Measurements from ENCODE around the gene ABCC6. TPM values are rescaled to one million over a fixed set of nuclear protein-coding genes. Genes with fewer than 3 reads are reported as not detected.

ABCC6 gene
- polyA plus RNA-seq, 1 of the 3 experiments (the other 2 are of a cell fraction), result 0.71 TPM

DNA sequence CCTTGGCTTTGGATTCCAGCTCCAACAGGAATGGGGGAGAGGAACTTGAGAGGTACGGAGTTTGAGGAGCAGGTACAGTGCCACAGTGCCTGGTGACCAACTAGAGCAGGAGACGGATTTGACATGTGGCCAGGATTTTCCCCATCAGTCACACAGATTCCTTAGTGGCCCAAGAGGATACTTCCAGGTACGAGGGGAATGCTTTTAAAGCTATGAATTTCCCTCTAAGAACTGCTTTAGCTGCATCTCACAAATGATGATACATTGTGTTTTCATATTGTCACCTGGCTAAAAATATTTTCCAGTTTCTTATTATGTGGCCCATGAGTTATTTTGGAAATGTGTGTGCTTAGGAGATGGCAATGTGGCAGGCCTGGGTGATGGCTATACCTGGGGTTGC lies 98.3 kb downstream of the ABCC6 start:
- POLR2A ChIA-PET, result no interaction called here
- Histone ChIP-seq H2AFZ (ENCODE audit: low read depth) (no peak overlapping the region), H3K27me3 (ENCODE audit: insufficient read depth) (no peaks in the 10 kb centered on the region), H3K4me3 (ENCODE audit: low read depth in 2 of 2, low read length in 1 of 2) (no peak overlapping the region; a peak in 1 of 4 replicates), H3F3A (replicated peaks; ENCODE audit: insufficient read depth) (peaks cover 9% of the 10 kb centered on the region), H4K20me1 (ENCODE audit: insufficient read depth) (no peaks in the 10 kb centered on the region), H3K36me3 (replicated peaks in 1 of 2; ENCODE audit: control insufficient read depth in 1 of 2, insufficient read depth in 2 of 2, low read length in 1 of 2) (peaks cover 11 to 41% of the 10 kb centered on the region in 2 experiments), H3K9me3 (no peaks in the 10 kb centered on the region), H3K27ac (ENCODE audit: low read depth in 2 of 2, low read length in 1 of 2) (no peak overlapping the region), H3K79me2 (ENCODE audit: insufficient read depth) (no peaks in the 10 kb centered on the region), H3K9me2 (no peaks in the 10 kb centered on the region), H3K4me1 (ENCODE audit: control insufficient read depth in 1 of 2, insufficient read depth in 2 of 2, low read depth in 1 of 2, low read length in 1 of 2) (peaks cover 0 to 6% of the 10 kb centered on the region in 2 experiments; a peak in 1 of 4 replicates), H3K9ac (no peak overlapping the region), H3K4me2 (no peak overlapping the region)
- no peak for DNase-seq
- 93% methylated on average over 3 of the region's 3 CpGs for WGBS (ENCODE audit: low lambda C conversion rate)
- no peak for TF ChIP-seq CHD2 (IDR thresholded peaks at IDR 0.05; ENCODE audit: low read length, partially characterized antibody)
- TF ChIP-seq FOXM1 (IDR thresholded peaks at IDR 0.05; ENCODE audit: low read depth), result no peak
- no peak for TF ChIP-seq TAF1 (IDR thresholded peaks at IDR 0.05; ENCODE audit: borderline replicate concordance, low read depth, low read length)
- CTCF ChIA-PET, result interaction anchor here (1.4 to 2.0 kb wide), 2 partner anchors 250 to 360 kb away, joined by 3 to 6 read pairs; no protein-coding TSS in a partner anchor

DNA sequence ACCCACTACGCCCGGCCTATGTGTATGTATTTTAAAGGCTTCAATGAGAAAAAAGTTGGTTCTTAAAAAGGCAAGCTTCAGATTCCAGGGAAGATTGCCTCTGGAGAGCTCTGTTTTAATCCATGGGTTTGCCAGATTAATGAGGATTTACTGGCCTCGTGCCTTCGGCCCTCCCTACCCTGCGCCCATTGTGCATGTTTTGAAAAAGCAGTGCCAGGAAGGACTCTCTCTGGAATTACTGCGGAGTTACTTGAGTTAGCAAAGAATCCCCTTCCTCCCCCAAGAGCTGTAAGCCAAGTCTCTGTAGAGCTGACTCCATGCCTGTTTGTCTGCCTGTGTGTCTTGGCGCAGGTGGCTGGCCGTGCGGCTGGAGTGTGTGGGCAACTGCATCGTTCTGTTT lies 98.9 kb downstream of the ABCC6 start:
- CTCF ChIA-PET, result interaction anchor here (1.4 to 2.0 kb wide), 3 partner anchors 70 to 359 kb away, joined by 3 to 6 read pairs (median 4); no protein-coding TSS in a partner anchor
- H3K4me1 ChIP-seq (ENCODE audit: control insufficient read depth in 1 of 2, insufficient read depth in 2 of 2, low read depth in 1 of 2, low read length in 1 of 2), result peaks cover 0 to 6% of the 10 kb centered on the region in 2 experiments; a peak in 1 of 4 replicates
- H3F3A ChIP-seq (replicated peaks; ENCODE audit: insufficient read depth), result peaks cover 9% of the 10 kb centered on the region
- H2AFZ ChIP-seq (ENCODE audit: low read depth), result no peak overlapping the region
- no peak overlapping the region for H3K4me2 ChIP-seq
- H3K27ac ChIP-seq (ENCODE audit: low read depth in 2 of 2, low read length in 1 of 2), result no peak overlapping the region
- H3K36me3 ChIP-seq (replicated peaks in 1 of 2; ENCODE audit: control insufficient read depth in 1 of 2, insufficient read depth in 2 of 2, low read length in 1 of 2), result peaks cover 11 to 39% of the 10 kb centered on the region in 2 experiments
- no peaks in the 10 kb centered on the region for H3K9me2 ChIP-seq
- H3K9me3 ChIP-seq, result no peaks in the 10 kb centered on the region
- H3K4me3 ChIP-seq (ENCODE audit: low read depth in 2 of 2, low read length in 1 of 2), result no peak overlapping the region; a peak in 1 of 4 replicates
- no peaks in the 10 kb centered on the region for H4K20me1 ChIP-seq (ENCODE audit: insufficient read depth)
- TF ChIP-seq MEF2A (IDR thresholded peaks at IDR 0.05; ENCODE audit: borderline replicate concordance, low read depth) (no peak), EZH2phosphoT487 (IDR thresholded peaks at IDR 0.05; ENCODE audit: borderline replicate concordance, low read depth) (no peak), SIN3A (IDR thresholded peaks at IDR 0.05; ENCODE audit: borderline replicate concordance, low read depth, low read length) (no peak), CHD2 (IDR thresholded peaks at IDR 0.05; ENCODE audit: low read length, partially characterized antibody) (no peak), MXI1 (IDR thresholded peaks at IDR 0.05; ENCODE audit: low read depth, low read length) (no peak), ELF1 (IDR thresholded peaks at IDR 0.05) (no peak), RFX5 (IDR thresholded peaks at IDR 0.05; ENCODE audit: low read length) (no peak)
- TF ChIP-seq, protein P1, sequence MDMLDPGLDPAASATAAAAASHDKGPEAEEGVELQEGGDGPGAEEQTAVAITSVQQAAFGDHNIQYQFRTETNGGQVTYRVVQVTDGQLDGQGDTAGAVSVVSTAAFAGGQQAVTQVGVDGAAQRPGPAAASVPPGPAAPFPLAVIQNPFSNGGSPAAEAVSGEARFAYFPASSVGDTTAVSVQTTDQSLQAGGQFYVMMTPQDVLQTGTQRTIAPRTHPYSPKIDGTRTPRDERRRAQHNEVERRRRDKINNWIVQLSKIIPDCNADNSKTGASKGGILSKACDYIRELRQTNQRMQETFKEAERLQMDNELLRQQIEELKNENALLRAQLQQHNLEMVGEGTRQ (IDR thresholded peaks at IDR 0.05; ENCODE audit: borderline replicate concordance, low read depth, low read length), result no peak
- no peak for DNase-seq
- no peaks in the 10 kb centered on the region for H3K27me3 ChIP-seq (ENCODE audit: insufficient read depth)
- POLR2A ChIA-PET, result no interaction called here
- 99% methylated on average over 6 of the region's 10 CpGs for WGBS (ENCODE audit: low lambda C conversion rate)
- no peaks in the 10 kb centered on the region for H3K79me2 ChIP-seq (ENCODE audit: insufficient read depth)
- H3K9ac ChIP-seq, result no peak overlapping the region

DNA sequence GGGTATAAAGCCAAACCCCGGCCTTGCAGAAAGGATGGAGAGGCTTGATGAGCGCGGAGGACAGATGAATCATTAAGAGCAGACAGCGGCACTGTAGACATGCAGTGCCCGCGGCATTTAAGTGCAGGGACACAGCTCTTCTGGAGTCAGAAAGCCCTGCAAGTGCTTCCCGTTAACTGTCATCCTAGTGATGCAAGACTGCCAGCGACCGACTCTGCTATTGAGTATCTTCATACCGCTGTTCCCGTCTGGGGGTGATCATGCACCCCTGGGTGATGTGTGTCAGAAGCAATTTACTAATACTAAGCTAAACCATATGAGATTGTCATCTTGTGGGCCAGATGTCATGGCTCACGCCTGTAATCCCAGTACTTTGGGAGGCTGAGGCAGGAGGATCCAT lies 101.0 kb downstream of the ABCC6 start:
- no peak for DNase-seq
- Histone ChIP-seq H4K20me1 (ENCODE audit: insufficient read depth) (no peaks in the 10 kb centered on the region), H3F3A (replicated peaks; ENCODE audit: insufficient read depth) (peaks cover 9% of the 10 kb centered on the region), H3K36me3 (replicated peaks in 1 of 2; ENCODE audit: control insufficient read depth in 1 of 2, insufficient read depth in 2 of 2, low read length in 1 of 2) (peaks cover 17 to 48% of the 10 kb centered on the region in 2 experiments), H3K9ac (no peak overlapping the region), H3K9me2 (no peaks in the 10 kb centered on the region), H3K27ac (ENCODE audit: low read depth in 2 of 2, low read length in 1 of 2) (no peak overlapping the region), H3K4me3 (ENCODE audit: low read depth in 2 of 2, low read length in 1 of 2) (no peak overlapping the region), H3K79me2 (ENCODE audit: insufficient read depth) (no peaks in the 10 kb centered on the region), H2AFZ (ENCODE audit: low read depth) (no peak overlapping the region), H3K9me3 (no peaks in the 10 kb centered on the region), H3K27me3 (ENCODE audit: insufficient read depth) (no peaks in the 10 kb centered on the region), H3K4me2 (no peak overlapping the region), H3K4me1 (ENCODE audit: control insufficient read depth in 1 of 2, insufficient read depth in 2 of 2, low read depth in 1 of 2, low read length in 1 of 2) (peaks cover 0 to 6% of the 10 kb centered on the region in 2 experiments; a peak in 1 of 4 replicates)
- TF ChIP-seq, protein P2, sequence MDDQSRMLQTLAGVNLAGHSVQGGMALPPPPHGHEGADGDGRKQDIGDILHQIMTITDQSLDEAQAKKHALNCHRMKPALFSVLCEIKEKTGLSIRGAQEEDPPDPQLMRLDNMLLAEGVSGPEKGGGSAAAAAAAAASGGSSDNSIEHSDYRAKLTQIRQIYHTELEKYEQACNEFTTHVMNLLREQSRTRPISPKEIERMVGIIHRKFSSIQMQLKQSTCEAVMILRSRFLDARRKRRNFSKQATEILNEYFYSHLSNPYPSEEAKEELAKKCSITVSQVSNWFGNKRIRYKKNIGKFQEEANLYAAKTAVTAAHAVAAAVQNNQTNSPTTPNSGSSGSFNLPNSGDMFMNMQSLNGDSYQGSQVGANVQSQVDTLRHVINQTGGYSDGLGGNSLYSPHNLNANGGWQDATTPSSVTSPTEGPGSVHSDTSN (IDR thresholded peaks at IDR 0.05), result no peak
- TF ChIP-seq, protein P3, sequence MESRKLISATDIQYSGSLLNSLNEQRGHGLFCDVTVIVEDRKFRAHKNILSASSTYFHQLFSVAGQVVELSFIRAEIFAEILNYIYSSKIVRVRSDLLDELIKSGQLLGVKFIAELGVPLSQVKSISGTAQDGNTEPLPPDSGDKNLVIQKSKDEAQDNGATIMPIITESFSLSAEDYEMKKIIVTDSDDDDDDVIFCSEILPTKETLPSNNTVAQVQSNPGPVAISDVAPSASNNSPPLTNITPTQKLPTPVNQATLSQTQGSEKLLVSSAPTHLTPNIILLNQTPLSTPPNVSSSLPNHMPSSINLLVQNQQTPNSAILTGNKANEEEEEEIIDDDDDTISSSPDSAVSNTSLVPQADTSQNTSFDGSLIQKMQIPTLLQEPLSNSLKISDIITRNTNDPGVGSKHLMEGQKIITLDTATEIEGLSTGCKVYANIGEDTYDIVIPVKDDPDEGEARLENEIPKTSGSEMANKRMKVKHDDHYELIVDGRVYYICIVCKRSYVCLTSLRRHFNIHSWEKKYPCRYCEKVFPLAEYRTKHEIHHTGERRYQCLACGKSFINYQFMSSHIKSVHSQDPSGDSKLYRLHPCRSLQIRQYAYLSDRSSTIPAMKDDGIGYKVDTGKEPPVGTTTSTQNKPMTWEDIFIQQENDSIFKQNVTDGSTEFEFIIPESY (IDR thresholded peaks at IDR 0.05; ENCODE audit: borderline replicate concordance, low read depth), result no peak
- TF ChIP-seq YY1 (IDR thresholded peaks at IDR 0.05; ENCODE audit: low read depth), result no peak
- ChIA-PET POLR2A (no interaction called here), CTCF (interaction anchor here (0.6 kb wide), 1 partner anchor 19 kb away, joined by 3 read pairs; no protein-coding TSS in a partner anchor)
- 100% methylated on average over 7 of the region's 12 CpGs for WGBS (ENCODE audit: low lambda C conversion rate)

Measured in SK-N-SH (cell line).